LNCaP clone FGC (cell line): ENCODE data around the gene AREG.
"Not testable (repeated sequence)": the region's sequence is repeated elsewhere in the genome, so short reads cannot be mapped to it uniquely, and the experiment has no call there.

ENCODE experiments used
- DNase-seq: peaks from one replicate; pipeline ENCODE4 v3.0.0-alpha.2; 2011; ENCODE audit warnings: low read depth
- H3K4me3 ChIP-seq: 2 replicates; pipeline ENCODE4 v1.5.1; 2011; ENCODE audit warnings: mild to moderate bottlenecking, low read depth, low read length, control low read depth
- TF ChIP-seq, protein P1 (sequence below): IDR thresholded peaks from 2 replicates; pipeline ENCODE4 v1.5.1; 2012; ENCODE audit warnings: mild to moderate bottlenecking; ENCODE audit not compliant: control insufficient read depth, insufficient read depth; ENCODE audit errors: extremely low read depth

The AREG gene, protein sequence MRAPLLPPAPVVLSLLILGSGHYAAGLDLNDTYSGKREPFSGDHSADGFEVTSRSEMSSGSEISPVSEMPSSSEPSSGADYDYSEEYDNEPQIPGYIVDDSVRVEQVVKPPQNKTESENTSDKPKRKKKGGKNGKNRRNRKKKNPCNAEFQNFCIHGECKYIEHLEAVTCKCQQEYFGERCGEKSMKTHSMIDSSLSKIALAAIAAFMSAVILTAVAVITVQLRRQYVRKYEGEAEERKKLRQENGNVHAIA

DNA sequence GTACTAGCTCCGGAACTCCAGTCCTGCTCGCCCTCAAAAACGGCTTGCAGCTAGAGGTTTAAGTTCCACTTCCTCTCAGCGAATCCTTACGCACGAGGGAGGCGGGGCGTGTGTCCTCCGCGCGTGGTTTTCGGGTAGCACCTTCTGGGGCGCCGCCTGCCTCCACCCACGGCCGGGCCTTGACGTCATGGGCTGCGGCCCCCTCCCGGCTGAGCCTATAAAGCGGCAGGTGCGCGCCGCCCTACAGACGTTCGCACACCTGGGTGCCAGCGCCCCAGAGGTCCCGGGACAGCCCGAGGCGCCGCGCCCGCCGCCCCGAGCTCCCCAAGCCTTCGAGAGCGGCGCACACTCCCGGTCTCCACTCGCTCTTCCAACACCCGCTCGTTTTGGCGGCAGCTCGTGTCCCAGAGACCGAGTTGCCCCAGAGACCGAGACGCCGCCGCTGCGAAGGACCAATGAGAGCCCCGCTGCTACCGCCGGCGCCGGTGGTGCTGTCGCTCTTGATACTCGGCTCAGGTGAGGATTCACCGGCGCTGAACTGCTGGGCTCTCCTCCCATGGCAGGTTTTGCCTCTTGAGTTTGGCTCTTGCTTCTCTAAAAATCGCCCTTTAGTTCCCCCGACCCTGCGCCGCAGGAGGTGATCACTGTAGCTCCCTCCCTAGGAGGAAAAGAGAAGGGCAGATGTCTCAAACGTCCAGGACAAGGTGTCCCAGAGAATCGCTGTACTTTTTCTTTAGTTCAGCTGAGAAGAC, at the start of gene AREG:
AREG (plus strand) TSS at position 246 of the 752 bp plus-strand sequence; CDS start at position 456, 210 bp downstream.
- peak within 1 kb of the TSS; percentile 53 for H3K4me3 ChIP-seq
- peak; percentile 27 for DNase-seq
- TF ChIP-seq, protein P1, sequence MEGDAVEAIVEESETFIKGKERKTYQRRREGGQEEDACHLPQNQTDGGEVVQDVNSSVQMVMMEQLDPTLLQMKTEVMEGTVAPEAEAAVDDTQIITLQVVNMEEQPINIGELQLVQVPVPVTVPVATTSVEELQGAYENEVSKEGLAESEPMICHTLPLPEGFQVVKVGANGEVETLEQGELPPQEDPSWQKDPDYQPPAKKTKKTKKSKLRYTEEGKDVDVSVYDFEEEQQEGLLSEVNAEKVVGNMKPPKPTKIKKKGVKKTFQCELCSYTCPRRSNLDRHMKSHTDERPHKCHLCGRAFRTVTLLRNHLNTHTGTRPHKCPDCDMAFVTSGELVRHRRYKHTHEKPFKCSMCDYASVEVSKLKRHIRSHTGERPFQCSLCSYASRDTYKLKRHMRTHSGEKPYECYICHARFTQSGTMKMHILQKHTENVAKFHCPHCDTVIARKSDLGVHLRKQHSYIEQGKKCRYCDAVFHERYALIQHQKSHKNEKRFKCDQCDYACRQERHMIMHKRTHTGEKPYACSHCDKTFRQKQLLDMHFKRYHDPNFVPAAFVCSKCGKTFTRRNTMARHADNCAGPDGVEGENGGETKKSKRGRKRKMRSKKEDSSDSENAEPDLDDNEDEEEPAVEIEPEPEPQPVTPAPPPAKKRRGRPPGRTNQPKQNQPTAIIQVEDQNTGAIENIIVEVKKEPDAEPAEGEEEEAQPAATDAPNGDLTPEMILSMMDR, result peak; percentile 55

DNA sequence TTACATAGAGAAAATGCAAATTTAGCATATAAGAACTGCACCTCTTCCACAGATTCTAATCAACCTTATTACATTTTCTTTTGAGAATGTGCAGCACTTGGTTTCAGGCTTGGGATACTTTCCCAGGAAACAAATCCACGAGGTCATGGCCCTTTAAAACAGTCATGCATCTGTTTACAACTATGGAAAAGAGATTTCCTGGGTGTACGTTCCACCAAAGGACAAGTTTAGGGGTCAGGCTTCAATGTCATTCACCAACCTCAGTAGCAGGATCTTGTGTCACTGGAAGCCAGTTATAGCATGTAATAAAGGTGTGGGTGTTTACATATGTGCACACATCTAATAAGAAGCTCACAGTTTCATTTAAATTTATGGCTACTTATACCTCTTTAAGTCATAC, 49.3 kb upstream of the AREG start:
- DNase-seq, result no peak
- no peak overlapping the region for H3K4me3 ChIP-seq
- TF ChIP-seq, protein P1, result no peak

DNA sequence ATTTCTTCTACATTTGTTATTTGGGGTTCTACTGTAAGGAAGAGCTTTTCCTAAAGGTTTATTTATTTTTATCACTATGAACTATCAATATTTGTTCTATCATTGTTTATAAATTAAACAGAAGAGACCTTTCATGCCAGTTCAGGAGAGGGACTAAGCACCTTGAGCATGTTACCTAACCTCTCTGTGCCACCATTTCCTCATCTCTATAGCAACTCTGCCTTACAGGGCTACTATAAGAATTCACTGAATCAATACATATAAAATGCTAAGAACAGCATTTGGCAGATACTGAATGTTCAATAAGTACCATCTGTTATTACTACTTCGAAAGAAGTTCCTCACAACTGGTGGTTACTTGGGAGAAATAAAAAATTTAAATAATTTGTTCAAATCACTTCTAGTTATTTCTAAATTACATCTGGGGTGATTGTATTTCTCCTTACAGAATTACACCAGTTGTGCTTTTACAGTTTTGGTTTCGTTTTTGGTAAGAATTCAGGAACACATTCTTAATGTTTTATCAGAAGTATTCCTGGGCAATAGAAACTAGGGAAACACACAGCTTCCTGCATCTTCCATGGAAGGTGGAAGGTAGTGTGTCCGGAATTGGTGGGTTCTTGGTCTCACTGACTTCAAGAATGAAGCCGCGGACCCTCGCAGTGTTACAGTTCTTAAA, 47.0 kb upstream of the AREG start:
- peak overlapping the region; percentile 49 for H3K4me3 ChIP-seq
- TF ChIP-seq, protein P1, result no peak
- peak; percentile 62 for DNase-seq

DNA sequence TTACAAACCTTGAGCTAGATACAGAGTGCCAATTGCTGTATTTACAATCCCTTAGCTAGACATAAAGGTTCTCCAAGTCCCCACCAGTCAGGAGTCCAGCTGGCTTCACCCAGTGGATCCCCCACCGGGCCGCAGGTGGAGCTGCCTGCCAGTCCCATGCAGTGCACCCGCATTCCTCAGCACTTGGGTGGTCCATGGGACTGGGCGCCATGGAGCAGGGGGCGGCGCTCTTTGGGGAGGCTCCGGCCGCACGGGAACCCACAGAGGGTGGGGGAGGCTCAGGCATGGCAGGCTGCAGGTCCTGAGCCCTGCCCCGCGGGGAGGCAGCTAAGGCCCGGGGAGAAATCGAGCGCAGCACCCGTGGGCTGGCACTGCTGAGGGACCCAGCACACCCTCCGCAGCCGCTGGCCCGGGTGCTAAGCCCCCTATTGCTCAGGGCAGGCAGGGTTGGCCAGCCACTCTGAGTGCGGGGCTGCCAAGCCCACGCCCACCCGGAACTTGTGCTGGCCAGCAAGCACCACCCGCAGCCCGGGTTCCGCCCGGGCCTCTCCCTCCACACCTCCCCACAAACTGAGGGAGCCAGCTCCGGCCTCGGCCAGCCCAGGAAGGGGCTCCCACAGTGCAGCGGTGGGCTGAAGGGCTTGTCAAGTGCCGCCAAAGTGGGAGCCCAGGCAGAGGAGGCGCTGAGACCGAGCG, 45.9 kb upstream of the AREG start:
- H3K4me3 ChIP-seq, DNase-seq: not testable (repeated sequence)

DNA sequence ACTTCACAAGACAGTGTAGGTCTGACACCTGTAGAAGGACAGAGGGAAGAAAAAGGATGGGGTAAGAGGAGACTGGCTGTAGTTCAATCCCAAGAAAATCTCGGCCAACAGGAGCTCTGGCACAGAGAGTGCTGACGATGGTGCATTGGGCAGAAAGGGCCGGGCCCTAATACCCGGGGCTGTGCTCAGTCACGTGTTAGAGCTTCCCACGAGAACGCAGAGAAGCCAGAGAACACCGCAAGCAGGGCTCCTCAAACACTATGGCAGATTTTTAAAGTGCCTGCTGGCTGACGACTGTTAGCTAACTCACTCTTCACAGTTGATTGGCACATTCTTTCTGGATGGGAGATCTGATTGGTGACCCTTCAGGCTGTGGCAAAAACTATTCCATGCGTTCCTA, 44.5 kb upstream of the AREG start:
- TF ChIP-seq, protein P1, result no peak
- no peak overlapping the region for H3K4me3 ChIP-seq
- DNase-seq, result no peak

DNA sequence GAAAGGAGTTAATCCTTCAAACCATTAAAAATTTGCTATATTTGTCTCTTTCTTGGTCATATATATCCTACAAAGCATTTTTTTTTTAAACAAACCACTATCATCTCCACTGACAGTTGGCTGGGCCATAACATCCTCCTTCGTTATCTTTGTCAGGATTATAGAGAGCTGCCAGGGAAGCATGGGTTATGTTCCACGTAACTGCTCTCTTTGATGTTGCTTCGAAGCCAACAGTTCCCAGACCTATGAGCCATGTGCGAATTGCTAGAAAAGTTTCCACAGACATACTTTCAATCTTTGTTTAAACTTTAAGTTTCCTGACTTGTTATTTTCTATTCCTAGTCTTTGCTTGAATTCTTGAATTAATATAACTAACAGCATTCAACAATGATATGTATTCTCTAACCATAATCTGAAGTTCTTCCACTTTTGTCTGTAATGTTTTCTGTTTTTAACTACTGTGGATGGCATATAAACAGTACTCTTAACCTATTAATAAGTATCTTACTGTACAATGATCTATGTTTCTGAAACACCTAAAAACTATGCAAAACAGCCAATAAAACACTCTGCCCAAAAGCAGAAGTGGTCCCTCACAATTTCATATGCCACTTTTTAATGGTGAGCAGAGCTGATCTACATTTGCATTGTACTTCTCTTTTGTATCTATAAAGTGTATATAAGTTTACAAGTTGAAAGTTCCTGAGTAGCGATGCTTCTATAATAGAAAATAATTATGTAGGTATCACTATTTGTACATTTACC, 42.1 kb upstream of the AREG start:
- DNase-seq, result no peak
- H3K4me3 ChIP-seq, result no peak overlapping the region
- TF ChIP-seq, protein P1, result no peak
